Activated CD8-positive, alpha-beta T cell treated with anti-CD3 and anti-CD28 coated beads for 36 hours (primary cell): ENCODE measurements around the gene SAFB. TPM values are rescaled to one million over a fixed set of nuclear protein-coding genes. Genes with fewer than 3 reads are reported as not detected.
"Not testable (repeated sequence)": the region's sequence is repeated elsewhere in the genome, so short reads cannot be mapped to it uniquely, and the experiment has no call there.

Source experiments
- ATAC-seq: fragments of 200-7000 bp; cut with Tn5 transposase; one replicate; pipeline ENCODE4 v1.10.0; 2021; ENCODE audit warnings: mild to moderate bottlenecking, moderate library complexity
- CTCF ChIA-PET: fragments of 350-600 bp; sonication (Branson Sonifier 250); formaldehyde crosslinking; loops from one replicate; lab custom pipeline; 2021; ENCODE audit warnings: antibody characterized with exemption; lab: Charles Lee
- POLR2A ChIA-PET: fragments of 350-600 bp; sonication (Branson Sonifier 250); formaldehyde crosslinking; loops from one replicate; lab custom pipeline; 2021; ENCODE audit warnings: antibody characterized with exemption; lab: Charles Lee
- DNase-seq: peaks from one replicate; pipeline ENCODE4 v3.0.0-alpha.2; 2020
- H3K27ac Mint-ChIP-seq: one replicate; pipeline ENCODE4 v1.8.0; 2021; ENCODE audit warnings: mild to moderate bottlenecking, mixed read lengths
- H3K27me3 Mint-ChIP-seq: one replicate; pipeline ENCODE4 v1.8.0; 2021; ENCODE audit warnings: mixed read lengths
- H3K36me3 Mint-ChIP-seq: one replicate; pipeline ENCODE4 v1.8.0; 2021; ENCODE audit warnings: low read depth, mixed read lengths
- H3K4me1 Mint-ChIP-seq: one replicate; pipeline ENCODE4 v1.8.0; 2021; ENCODE audit warnings: low read depth, mixed read lengths
- H3K4me3 Mint-ChIP-seq: one replicate; pipeline ENCODE4 v1.8.0; 2021; ENCODE audit warnings: mild to moderate bottlenecking, moderate library complexity, mixed read lengths
- H3K9me3 Mint-ChIP-seq: one replicate; pipeline ENCODE4 v1.8.0; 2021; ENCODE audit warnings: mixed read lengths
- CTCF ChIP-seq: fragments of 200-600 bp; IDR thresholded peaks from one replicate; pipeline ENCODE4 v1.8.0; 2022; ENCODE audit warnings: antibody characterized with exemption, mild to moderate bottlenecking
- intact Hi-C: fragments of 100-400 bp; cut with micrococcal nuclease; formaldehyde crosslinking; loops from one replicate; pipeline ENCODE4 v1.10.0; 2022
- total RNA-seq, 2 experiments: library from RNA; stranded (reverse); gene quantifications; one replicate each; pipeline ENCODE4 v1.2.3, GENCODE V29; 2021

The SAFB gene
- total RNA-seq, 2 experiments from 2014 or later = 124 to 132 TPM

- CTCF ChIA-PET = interaction anchor here (2.0 to 2.2 kb wide), 2 partner anchors 11 kb away, joined by 6 to 11 read pairs; no protein-coding TSS in a partner anchor
- ATAC-seq = no peak
- Mint-ChIP-seq H3K4me3 (no peak overlapping the region), H3K4me1 (no peaks in the 10 kb centered on the region), H3K36me3 (peaks cover 52% of the 10 kb centered on the region), H3K27ac (no peak overlapping the region), H3K27me3 (no peaks in the 10 kb centered on the region), H3K9me3 (no peaks in the 10 kb centered on the region)
- POLR2A ChIA-PET = interaction anchor here (3.1 to 20.6 kb wide), 2 partner anchors 10 to 12 kb away, joined by 14 to 516 read pairs; partner anchors contain the start of genes CATSPERD, LONP1 and RPL36
- no peak for TF ChIP-seq CTCF
- no peak for DNase-seq
- intact Hi-C loops = no loop called here
Measured at GRCh38 chr19:5700455-5701092, 77.7 kb downstream of the SAFB start.

GRCh38 chr19:5702053-5702410 is 79.1 kb downstream of the SAFB start:
- H3K36me3 Mint-ChIP-seq = peaks cover 56% of the 10 kb centered on the region
- H3K4me3 Mint-ChIP-seq, CTCF ChIA-PET, H3K27me3 Mint-ChIP-seq, ATAC-seq, H3K4me1 Mint-ChIP-seq, H3K9me3 Mint-ChIP-seq, intact Hi-C loops, H3K27ac Mint-ChIP-seq, DNase-seq: not testable (repeated sequence)
- POLR2A ChIA-PET = interaction anchor here (1.3 kb wide), 1 partner anchor 11 kb away, joined by 5 read pairs; no protein-coding TSS in a partner anchor

DNA sequence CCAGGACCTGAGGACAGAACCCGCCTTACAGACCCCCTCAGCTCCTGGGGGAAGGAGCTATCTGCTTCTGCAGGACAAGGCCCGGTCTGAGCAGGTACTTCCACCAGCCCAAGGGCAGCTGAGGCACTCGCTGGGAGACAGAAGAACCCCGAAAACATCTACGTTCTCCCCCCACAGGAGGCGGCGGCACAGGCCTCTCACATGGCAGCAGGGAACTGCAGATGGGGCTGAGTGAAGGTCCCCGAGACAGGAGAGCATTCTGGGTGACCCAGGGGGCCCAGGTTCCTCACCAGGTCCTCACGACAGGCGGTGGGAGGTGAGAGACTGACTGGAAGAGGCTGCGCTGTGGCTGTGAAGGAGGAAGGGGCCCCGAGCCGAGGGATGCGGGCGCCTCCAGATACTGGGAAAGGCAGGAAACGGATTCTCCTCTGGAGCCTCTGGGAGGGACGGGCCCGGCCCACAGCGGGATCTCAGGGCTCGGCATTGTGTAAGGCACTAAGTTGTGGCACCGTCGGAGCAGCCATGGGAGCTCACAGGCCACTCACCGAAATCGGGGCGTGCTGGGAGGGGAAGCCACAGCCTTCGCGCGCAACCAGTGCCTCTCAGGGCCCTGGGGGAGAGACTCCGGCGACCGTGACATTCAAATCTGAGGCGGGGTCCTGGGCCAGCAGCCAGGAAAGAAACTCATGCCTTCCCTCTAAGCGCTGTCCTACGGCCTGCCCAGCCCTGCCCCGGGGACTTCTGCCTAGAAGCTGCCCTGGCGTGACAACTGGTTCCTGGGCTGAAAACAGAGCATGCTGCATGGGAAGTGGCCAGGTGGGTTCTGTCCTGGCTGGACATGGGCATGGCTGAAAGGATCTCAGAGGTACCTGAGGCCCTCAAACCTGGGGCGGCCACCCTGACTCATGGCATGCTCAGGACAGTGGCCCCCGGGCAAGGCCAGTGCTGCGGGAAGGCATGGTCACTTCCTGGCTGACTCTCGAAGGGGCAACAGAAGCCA is 81.2 kb downstream of the SAFB start:
- H3K27ac Mint-ChIP-seq = no peak overlapping the region
- H3K4me3 Mint-ChIP-seq = no peak overlapping the region
- no peak for TF ChIP-seq CTCF
- no peaks in the 10 kb centered on the region for H3K9me3 Mint-ChIP-seq
- H3K27me3 Mint-ChIP-seq = no peaks in the 10 kb centered on the region
- peaks cover 55% of the 10 kb centered on the region for H3K36me3 Mint-ChIP-seq
- intact Hi-C loops = no loop called here
- CTCF ChIA-PET = no interaction called here
- POLR2A ChIA-PET = interaction anchor here (1.1 to 18.8 kb wide), 5 partner anchors 8 to 15 kb away, joined by 3 to 516 read pairs (median 17); partner anchors contain the start of genes CATSPERD, HSD11B1L, LONP1 and RPL36
- H3K4me1 Mint-ChIP-seq = no peaks in the 10 kb centered on the region
- no peak for ATAC-seq
- DNase-seq = no peak

- POLR2A ChIA-PET = interaction anchor here (2.6 to 18.8 kb wide), 3 partner anchors 8 to 15 kb away, joined by 17 to 516 read pairs (median 82); partner anchors contain the start of genes CATSPERD, HSD11B1L, LONP1 and RPL36
- no peak for DNase-seq
- H3K4me3 Mint-ChIP-seq = no peak overlapping the region
Measured at GRCh38 chr19:5705552-5705951, 82.7 kb downstream of the SAFB start.

More at GRCh38 chr19:5705552-5705951, 82.7 kb downstream of the SAFB start:
- ATAC-seq = no peak
- no peak for TF ChIP-seq CTCF
- no peaks in the 10 kb centered on the region for H3K27me3 Mint-ChIP-seq
- H3K9me3 Mint-ChIP-seq = no peaks in the 10 kb centered on the region
- H3K4me1 Mint-ChIP-seq = no peaks in the 10 kb centered on the region
- peaks cover 56% of the 10 kb centered on the region for H3K36me3 Mint-ChIP-seq
- intact Hi-C loops = no loop called here
- CTCF ChIA-PET = interaction anchor here (1.7 kb wide), 1 partner anchor 16 kb away, joined by 4 read pairs; the partner anchor contains the start of gene RPL36
- no peak overlapping the region for H3K27ac Mint-ChIP-seq
